ENCODE data around the gene VPS26B.
A peak's percentile ranks its signal among the peaks of the same experiment; 100 is the strongest.

The VPS26B gene

GRCh38 chr11:134223121-134223520 is 1.4 kb upstream of the VPS26B start:
- CTCF ChIA-PET, result interaction anchor here (1.0 to 2.8 kb wide), 3 partner anchors 21 to 45 kb away, joined by 3 to 11 read pairs (median 5); no protein-coding TSS in a partner anchor
- Mint-ChIP-seq H3K4me3 (peak overlapping the region; percentile 95), H3K27me3 (no peaks in the 10 kb centered on the region), H3K27ac (peak overlapping the region; percentile 88), H3K9me3 (no peaks in the 10 kb centered on the region), H3K36me3 (peaks cover 42% of the 10 kb centered on the region), H3K4me1 (peaks cover 73% of the 10 kb centered on the region)
- DNase-seq, result peak; percentile 45

GRCh38 chr11:134224710-134225664 is 516 bp downstream of the VPS26B start:
- Mint-ChIP-seq H3K36me3 (peaks cover 38% of the 10 kb centered on the region), H3K27ac (peak overlapping the region; percentile 95), H3K4me3 (peak overlapping the region; percentile 96), H3K4me1 (peaks cover 79% of the 10 kb centered on the region), H3K27me3 (no peaks in the 10 kb centered on the region), H3K9me3 (no peaks in the 10 kb centered on the region)
- peak; percentile 83 for DNase-seq
- CTCF ChIA-PET, result interaction anchor here (0.6 to 2.8 kb wide), 5 partner anchors 18 to 51 kb away, joined by 3 to 11 read pairs (median 4); partner anchors contain the start of gene GLB1L3

- H3K27me3 Mint-ChIP-seq, result no peaks in the 10 kb centered on the region
- H3K9me3 Mint-ChIP-seq, result no peaks in the 10 kb centered on the region
- H3K27ac Mint-ChIP-seq, result no peak overlapping the region
- CTCF ChIA-PET, result interaction anchor here (1.1 to 2.0 kb wide), 3 partner anchors 15 to 49 kb away, joined by 3 to 7 read pairs (median 5); partner anchors contain the start of gene GLB1L3
- DNase-seq, result no peak
- peaks cover 83% of the 10 kb centered on the region for H3K4me1 Mint-ChIP-seq
- H3K36me3 Mint-ChIP-seq, result peaks cover 31% of the 10 kb centered on the region
- peak overlapping the region; percentile 96 for H3K4me3 Mint-ChIP-seq
Measured at GRCh38 chr11:134226806-134227325, 2.4 kb downstream of the VPS26B start.

GRCh38 chr11:134228625-134229024 is 4.2 kb downstream of the VPS26B start:
- DNase-seq, result peak; percentile 46
- CTCF ChIA-PET, result interaction anchor here (2.5 kb wide), 1 partner anchor 16 kb away, joined by 9 read pairs; no protein-coding TSS in a partner anchor
- Mint-ChIP-seq H3K4me3 (no peak overlapping the region), H3K4me1 (peaks cover 80% of the 10 kb centered on the region), H3K36me3 (peaks cover 22% of the 10 kb centered on the region), H3K9me3 (no peaks in the 10 kb centered on the region), H3K27me3 (no peaks in the 10 kb centered on the region), H3K27ac (peak overlapping the region; percentile 37)

- Mint-ChIP-seq H3K36me3 (peaks cover 22% of the 10 kb centered on the region), H3K4me3 (no peak overlapping the region), H3K9me3 (no peaks in the 10 kb centered on the region), H3K27me3 (no peaks in the 10 kb centered on the region), H3K4me1 (peaks cover 78% of the 10 kb centered on the region), H3K27ac (peak overlapping the region; percentile 38)
- no peak for DNase-seq
- CTCF ChIA-PET, result interaction anchor here (2.5 kb wide), 1 partner anchor 15 kb away, joined by 9 read pairs; no protein-coding TSS in a partner anchor
Measured at GRCh38 chr11:134229126-134229790, 4.8 kb downstream of the VPS26B start.

- CTCF ChIA-PET, result interaction anchor here (2.5 kb wide), 1 partner anchor 14 kb away, joined by 9 read pairs; no protein-coding TSS in a partner anchor
- Mint-ChIP-seq H3K27me3 (no peaks in the 10 kb centered on the region), H3K4me3 (no peak overlapping the region), H3K9me3 (no peaks in the 10 kb centered on the region), H3K4me1 (peaks cover 77% of the 10 kb centered on the region), H3K27ac (peak overlapping the region; percentile 38), H3K36me3 (peaks cover 25% of the 10 kb centered on the region)
- peak; percentile 27 for DNase-seq
Measured at GRCh38 chr11:134230339-134230738, 5.9 kb downstream of the VPS26B start.

GRCh38 chr11:134231958-134232659 is 7.6 kb downstream of the VPS26B start:
- no peaks in the 10 kb centered on the region for H3K9me3 Mint-ChIP-seq
- CTCF ChIA-PET, result no interaction called here
- no peaks in the 10 kb centered on the region for H3K27me3 Mint-ChIP-seq
- peak overlapping the region; percentile 50 for H3K27ac Mint-ChIP-seq
- peaks cover 33% of the 10 kb centered on the region for H3K36me3 Mint-ChIP-seq
- no peak overlapping the region for H3K4me3 Mint-ChIP-seq
- H3K4me1 Mint-ChIP-seq, result peaks cover 60% of the 10 kb centered on the region
- DNase-seq, result no peak

GRCh38 chr11:134233729-134234179 is 9.3 kb downstream of the VPS26B start:
- CTCF ChIA-PET, result interaction anchor here (1.1 to 1.7 kb wide), 3 partner anchors 10 to 28 kb away, joined by 3 to 10 read pairs (median 4); no protein-coding TSS in a partner anchor
- Mint-ChIP-seq H3K4me3 (no peak overlapping the region), H3K27me3 (no peaks in the 10 kb centered on the region), H3K36me3 (peaks cover 33% of the 10 kb centered on the region), H3K4me1 (peaks cover 43% of the 10 kb centered on the region), H3K9me3 (no peaks in the 10 kb centered on the region), H3K27ac (no peak overlapping the region)
- DNase-seq, result no peak

GRCh38 chr11:134235399-134235798 is 10.9 kb downstream of the VPS26B start:
- H3K4me3 Mint-ChIP-seq, result no peak overlapping the region
- no peak for DNase-seq
- H3K27ac Mint-ChIP-seq, result no peak overlapping the region
- H3K36me3 Mint-ChIP-seq, result peaks cover 34% of the 10 kb centered on the region
- CTCF ChIA-PET, result interaction anchor here (0.9 kb wide), 1 partner anchor 9 kb away, joined by 3 read pairs; no protein-coding TSS in a partner anchor
- H3K9me3 Mint-ChIP-seq, result no peaks in the 10 kb centered on the region
- peaks cover 27% of the 10 kb centered on the region for H3K4me1 Mint-ChIP-seq
- H3K27me3 Mint-ChIP-seq, result no peaks in the 10 kb centered on the region

- no peak for DNase-seq
- peaks cover 11% of the 10 kb centered on the region for H3K4me1 Mint-ChIP-seq
- H3K9me3 Mint-ChIP-seq, result no peaks in the 10 kb centered on the region
- no peak overlapping the region for H3K27ac Mint-ChIP-seq
- no peaks in the 10 kb centered on the region for H3K27me3 Mint-ChIP-seq
- no peak overlapping the region for H3K4me3 Mint-ChIP-seq
- peaks cover 33% of the 10 kb centered on the region for H3K36me3 Mint-ChIP-seq
- CTCF ChIA-PET, result no interaction called here
Measured at GRCh38 chr11:134236834-134237556, 12.5 kb downstream of the VPS26B start.

- CTCF ChIA-PET, result no interaction called here
- Mint-ChIP-seq H3K4me3 (no peak overlapping the region), H3K27ac (no peak overlapping the region)
Measured at GRCh38 chr11:134237557-134237922, 13.1 kb downstream of the VPS26B start.

GRCh38 chr11:134238956-134239355 is 14.5 kb downstream of the VPS26B start:
- Mint-ChIP-seq H3K4me3 (no peak overlapping the region), H3K9me3 (no peaks in the 10 kb centered on the region), H3K4me1 (no peaks in the 10 kb centered on the region), H3K27me3 (no peaks in the 10 kb centered on the region), H3K27ac (no peak overlapping the region), H3K36me3 (peaks cover 43% of the 10 kb centered on the region)
- CTCF ChIA-PET, result interaction anchor here (1.4 kb wide), 1 partner anchor 13 kb away, joined by 3 read pairs; no protein-coding TSS in a partner anchor
- no peak for DNase-seq

More at GRCh38 chr11:134237557-134237922, 13.1 kb downstream of the VPS26B start:
- no peaks in the 10 kb centered on the region for H3K9me3 Mint-ChIP-seq
- H3K36me3 Mint-ChIP-seq, result peaks cover 35% of the 10 kb centered on the region
- no peak for DNase-seq
- H3K4me1 Mint-ChIP-seq, result peaks cover 5% of the 10 kb centered on the region
- H3K27me3 Mint-ChIP-seq, result no peaks in the 10 kb centered on the region

GRCh38 chr11:134240592-134240991 is 16.1 kb downstream of the VPS26B start:
- no peak overlapping the region for H3K27ac Mint-ChIP-seq
- DNase-seq, result no peak
- H3K9me3 Mint-ChIP-seq, result no peaks in the 10 kb centered on the region
- H3K4me1 Mint-ChIP-seq, result no peaks in the 10 kb centered on the region
- H3K27me3 Mint-ChIP-seq, result no peaks in the 10 kb centered on the region
- no peak overlapping the region for H3K4me3 Mint-ChIP-seq
- CTCF ChIA-PET, result interaction anchor here (1.1 kb wide), 1 partner anchor 34 kb away, joined by 3 read pairs; no protein-coding TSS in a partner anchor
- H3K36me3 Mint-ChIP-seq, result peaks cover 47% of the 10 kb centered on the region
